ENCODE data around the gene NTM. TPM values are rescaled to one million over a fixed set of nuclear protein-coding genes. Genes with fewer than 3 reads are reported as not detected.

NTM gene
- total and polyA plus RNA-seq, 2 donors (not counting 3 experiments of a cell fraction or from before 2014, with no cell fraction given), result 1.00 to 1.1 TPM

- CTCF ChIA-PET, result no interaction called here
- FAIRE-seq (no peak), DNase-seq (ENCODE audit: low read depth, low spot score) (no peak)
- Histone ChIP-seq H3K9me3 (replicated peaks; ENCODE audit: control insufficient read depth, insufficient read depth, low read length) (no peaks in the 10 kb centered on the region), H3K4me2 (ENCODE audit: insufficient read depth, low read length) (no peak overlapping the region), H3K4me1 (ENCODE audit: control insufficient read depth, extremely low read depth, insufficient read depth, low read length) (no peaks in the 10 kb centered on the region), H2AFZ (ENCODE audit: low read depth, low read length) (no peak overlapping the region), H3K9me1 (replicated peaks; ENCODE audit: control insufficient read depth, extremely low read depth, insufficient read depth, low read length) (no peaks in the 10 kb centered on the region), H3K9ac (replicated peaks; ENCODE audit: extremely low read depth, insufficient read depth, low read length) (no peak overlapping the region), H3K79me2 (ENCODE audit: control insufficient read depth, insufficient read depth, low read length) (no peaks in the 10 kb centered on the region), H4K20me1 (replicated peaks; ENCODE audit: control insufficient read depth, extremely low read depth, insufficient read depth, low read length) (no peaks in the 10 kb centered on the region), H3K4me3 (replicated peaks in 1 of 3; ENCODE audit: insufficient read depth in 1 of 3, low read depth in 1 of 3, low read length in 3 of 3) (no peak overlapping the region), H3K27ac (ENCODE audit: insufficient read depth, low read depth, low read length) (no peak overlapping the region), H3K27me3 (ENCODE audit: control insufficient read depth in 2 of 2, insufficient read depth in 2 of 2, low read length in 2 of 2) (no peaks in the 10 kb centered on the region), H3K36me3 (ENCODE audit: control insufficient read depth in 2 of 2, extremely low read depth in 1 of 2, insufficient read depth in 2 of 2, low read length in 2 of 2) (no peaks in the 10 kb centered on the region)
- POLR2A ChIA-PET, result no interaction called here
- no TSS peak for BruUV-seq (replicated peaks)
- intact Hi-C loops (cut with micrococcal nuclease), result no loop called here
- TF ChIP-seq CTCF (IDR thresholded peaks at IDR 0.05; ENCODE audit: extremely low read depth in 1 of 2, insufficient read depth in 1 of 2, low read depth in 1 of 2, low read length in 2 of 2), result no peak
- dilution Hi-C loops (cut with MboI; ENCODE audit: extremely low pct_ligation_motif_present, low sequenced_read_pairs), result no loop called here
Observed at GRCh38 chr11:131499199-131499598, 128.8 kb downstream of the NTM start.

- no peaks in the 10 kb centered on the region for H4K20me1 ChIP-seq (replicated peaks; ENCODE audit: control insufficient read depth, extremely low read depth, insufficient read depth, low read length)
- no peaks in the 10 kb centered on the region for H3K4me1 ChIP-seq (ENCODE audit: control insufficient read depth, extremely low read depth, insufficient read depth, low read length)
- ChIA-PET CTCF (no interaction called here), POLR2A (no interaction called here)
- no peaks in the 10 kb centered on the region for H3K9me3 ChIP-seq (replicated peaks; ENCODE audit: control insufficient read depth, insufficient read depth, low read length)
- no peak for TF ChIP-seq EZH2 (IDR thresholded peaks at IDR 0.05; ENCODE audit: borderline replicate concordance, low read depth, low read length, severe bottlenecking)
- TF ChIP-seq FOS (IDR thresholded peaks at IDR 0.05; ENCODE audit: borderline replicate concordance, insufficient read depth, low read length), result no peak
- no peak for TF ChIP-seq POLR2AphosphoS5 (IDR thresholded peaks at IDR 0.05; ENCODE audit: insufficient read depth, low read depth, low read length)
- no peak for TF ChIP-seq MAX (IDR thresholded peaks at IDR 0.05; ENCODE audit: insufficient read depth, insufficient read length)
- no peak for TF ChIP-seq POLR2A (IDR thresholded peaks at IDR 0.05; ENCODE audit: low read depth, low read length)
- TF ChIP-seq CTCF (IDR thresholded peaks at IDR 0.05; ENCODE audit: extremely low read depth in 1 of 2, insufficient read depth in 1 of 2, low read depth in 1 of 2, low read length in 2 of 2), result no peak
- no peak overlapping the region for H3K4me3 ChIP-seq (replicated peaks in 1 of 3; ENCODE audit: insufficient read depth in 1 of 3, low read depth in 1 of 3, low read length in 3 of 3)
- DNase-seq (ENCODE audit: low read depth, low spot score), result no peak
- H3K9me1 ChIP-seq (replicated peaks; ENCODE audit: control insufficient read depth, extremely low read depth, insufficient read depth, low read length), result no peaks in the 10 kb centered on the region
- intact Hi-C loops (cut with micrococcal nuclease) (no loop called here), dilution Hi-C loops (cut with MboI; ENCODE audit: extremely low pct_ligation_motif_present, low sequenced_read_pairs) (no loop called here)
- no peak overlapping the region for H3K4me2 ChIP-seq (ENCODE audit: insufficient read depth, low read length)
- no peaks in the 10 kb centered on the region for H3K79me2 ChIP-seq (ENCODE audit: control insufficient read depth, insufficient read depth, low read length)
- no peaks in the 10 kb centered on the region for H3K36me3 ChIP-seq (ENCODE audit: control insufficient read depth in 2 of 2, extremely low read depth in 1 of 2, insufficient read depth in 2 of 2, low read length in 2 of 2)
- BruUV-seq (replicated peaks), result no TSS peak
- H2AFZ ChIP-seq (ENCODE audit: low read depth, low read length), result no peak overlapping the region
- H3K27ac ChIP-seq (ENCODE audit: insufficient read depth, low read depth, low read length), result no peak overlapping the region
- no peak for FAIRE-seq
- H3K9ac ChIP-seq (replicated peaks; ENCODE audit: extremely low read depth, insufficient read depth, low read length), result no peak overlapping the region
- H3K27me3 ChIP-seq (ENCODE audit: control insufficient read depth in 2 of 2, insufficient read depth in 2 of 2, low read length in 2 of 2), result no peaks in the 10 kb centered on the region
Observed at GRCh38 chr11:131503017-131503416, 132.6 kb downstream of the NTM start.

All from endothelial cell of umbilical vein (primary cell).